ENCODE data around the gene PPP1R1C.

GRCh38 chr2:182090486-182090885, 104.8 kb downstream of the PPP1R1C start:
- TF ChIP-seq, protein P1, sequence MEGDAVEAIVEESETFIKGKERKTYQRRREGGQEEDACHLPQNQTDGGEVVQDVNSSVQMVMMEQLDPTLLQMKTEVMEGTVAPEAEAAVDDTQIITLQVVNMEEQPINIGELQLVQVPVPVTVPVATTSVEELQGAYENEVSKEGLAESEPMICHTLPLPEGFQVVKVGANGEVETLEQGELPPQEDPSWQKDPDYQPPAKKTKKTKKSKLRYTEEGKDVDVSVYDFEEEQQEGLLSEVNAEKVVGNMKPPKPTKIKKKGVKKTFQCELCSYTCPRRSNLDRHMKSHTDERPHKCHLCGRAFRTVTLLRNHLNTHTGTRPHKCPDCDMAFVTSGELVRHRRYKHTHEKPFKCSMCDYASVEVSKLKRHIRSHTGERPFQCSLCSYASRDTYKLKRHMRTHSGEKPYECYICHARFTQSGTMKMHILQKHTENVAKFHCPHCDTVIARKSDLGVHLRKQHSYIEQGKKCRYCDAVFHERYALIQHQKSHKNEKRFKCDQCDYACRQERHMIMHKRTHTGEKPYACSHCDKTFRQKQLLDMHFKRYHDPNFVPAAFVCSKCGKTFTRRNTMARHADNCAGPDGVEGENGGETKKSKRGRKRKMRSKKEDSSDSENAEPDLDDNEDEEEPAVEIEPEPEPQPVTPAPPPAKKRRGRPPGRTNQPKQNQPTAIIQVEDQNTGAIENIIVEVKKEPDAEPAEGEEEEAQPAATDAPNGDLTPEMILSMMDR (IDR thresholded peaks at IDR 0.05), result no peak
- no peak for TF ChIP-seq ZFX (IDR thresholded peaks at IDR 0.05; ENCODE audit: borderline replicate concordance)
